Mammary epithelial cell (primary cell): ENCODE results near the gene PRKN.
"Not testable (repeated sequence)": the region's sequence is repeated elsewhere in the genome, so short reads cannot be mapped to it uniquely, and the experiment has no call there.

Source experiments
- EZH2 ChIP-seq: IDR thresholded peaks from 2 replicates; pipeline ENCODE4 v1.6.1; 2012; ENCODE audit warnings: low read length, inconsistent platforms, borderline replicate concordance
- TF ChIP-seq, protein P1 (sequence below), 2 donors: IDR thresholded peaks in 1 of 2; conservative IDR thresholded peaks in 1 of 2; 2 replicates each; pipeline ENCODE4 v1.5.1; 2011 to 2012; ENCODE audit warnings: inconsistent platforms in 2 of 2, low read length in 2 of 2, mild to moderate bottlenecking in 2 of 2, control low read depth in 1 of 2, low read depth in 1 of 2; ENCODE audit not compliant: insufficient read depth in 1 of 2; ENCODE audit errors: extremely low read depth in 1 of 2

DNA sequence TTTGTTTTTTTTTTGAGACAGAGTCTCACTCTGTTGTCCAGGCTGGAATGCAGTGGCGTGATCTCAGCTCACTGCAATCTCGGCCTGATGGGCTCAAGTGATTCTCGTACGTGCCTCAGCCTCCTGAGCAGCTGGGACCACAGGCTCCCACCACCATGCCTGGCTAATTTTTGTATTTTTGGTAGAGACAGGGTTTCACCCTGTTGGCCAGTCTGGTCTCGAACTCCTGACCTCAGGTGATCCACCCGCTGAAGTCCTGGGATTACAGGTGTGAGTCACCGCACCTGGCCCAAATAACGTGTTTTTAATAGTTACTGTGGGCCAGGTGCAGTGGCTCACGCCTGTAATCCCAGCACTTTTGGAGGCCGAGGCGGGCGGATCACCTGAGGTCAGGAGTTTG is 876.1 kb downstream of the PRKN start:
- TF ChIP-seq, protein P1, sequence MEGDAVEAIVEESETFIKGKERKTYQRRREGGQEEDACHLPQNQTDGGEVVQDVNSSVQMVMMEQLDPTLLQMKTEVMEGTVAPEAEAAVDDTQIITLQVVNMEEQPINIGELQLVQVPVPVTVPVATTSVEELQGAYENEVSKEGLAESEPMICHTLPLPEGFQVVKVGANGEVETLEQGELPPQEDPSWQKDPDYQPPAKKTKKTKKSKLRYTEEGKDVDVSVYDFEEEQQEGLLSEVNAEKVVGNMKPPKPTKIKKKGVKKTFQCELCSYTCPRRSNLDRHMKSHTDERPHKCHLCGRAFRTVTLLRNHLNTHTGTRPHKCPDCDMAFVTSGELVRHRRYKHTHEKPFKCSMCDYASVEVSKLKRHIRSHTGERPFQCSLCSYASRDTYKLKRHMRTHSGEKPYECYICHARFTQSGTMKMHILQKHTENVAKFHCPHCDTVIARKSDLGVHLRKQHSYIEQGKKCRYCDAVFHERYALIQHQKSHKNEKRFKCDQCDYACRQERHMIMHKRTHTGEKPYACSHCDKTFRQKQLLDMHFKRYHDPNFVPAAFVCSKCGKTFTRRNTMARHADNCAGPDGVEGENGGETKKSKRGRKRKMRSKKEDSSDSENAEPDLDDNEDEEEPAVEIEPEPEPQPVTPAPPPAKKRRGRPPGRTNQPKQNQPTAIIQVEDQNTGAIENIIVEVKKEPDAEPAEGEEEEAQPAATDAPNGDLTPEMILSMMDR (conservative IDR thresholded peaks at IDR 0.05 in 1 of 2, IDR thresholded peaks at IDR 0.05 in 1 of 2; ENCODE audit: extremely low read depth in 1 of 2, insufficient read depth in 1 of 2, low read depth in 1 of 2, low read length in 2 of 2) = not testable (repeated sequence)
- not testable (repeated sequence) for TF ChIP-seq EZH2
